OCI-LY3 (cell line): ENCODE data around the gene SLC6A11.
A peak's percentile ranks its signal among the peaks of the same experiment; 100 is the strongest.

ENCODE experiments used
- H2AFZ ChIP-seq: fragments of 200-600, 300-600 bp; shearing (Covaris generic); 2 replicates; pipeline ENCODE4 v1.6.0; 2014; ENCODE audit warnings: antibody characterized with exemption, low read depth, low read length
- H3K27ac ChIP-seq: fragments of 200-600, 300-600 bp; sonication (generic); 2 replicates; pipeline ENCODE4 v1.5.1; 2014; ENCODE audit warnings: mild to moderate bottlenecking, low read length, moderate library complexity, mixed read lengths
- H3K27me3 ChIP-seq: fragments of 200-600, 300-600 bp; sonication (generic); 2 replicates; pipeline ENCODE4 v1.6.1; 2014; ENCODE audit warnings: low read depth, low read length, mixed read lengths
- H3K36me3 ChIP-seq: fragments of 200-600, 300-600 bp; sonication (generic); replicated peaks from 2 replicates; pipeline ENCODE3; 2014; ENCODE audit warnings: low read depth, low read length, mixed read lengths
- H3K4me1 ChIP-seq: fragments of 300-600, 200-600 bp; sonication (generic); 2 replicates; pipeline ENCODE4 v1.6.1; 2014; ENCODE audit warnings: low read length, mixed read lengths
- H3K4me2 ChIP-seq: fragments of 200-600, 300-600 bp; sonication (generic); 2 replicates; pipeline ENCODE4 v1.6.1; 2014; ENCODE audit warnings: low read length, mixed read lengths
- H3K4me3 ChIP-seq: fragments of 300-600, 200-600 bp; sonication (generic); 2 replicates; pipeline ENCODE4 v1.5.1; 2014; ENCODE audit warnings: antibody characterized with exemption, mild to moderate bottlenecking, low read length, moderate library complexity
- H3K79me2 ChIP-seq: fragments of 300-600, 200-600 bp; shearing (Covaris generic); 2 replicates; pipeline ENCODE4 v1.6.1; 2014; ENCODE audit warnings: mild to moderate bottlenecking, low read length, mixed read lengths
- H3K9ac ChIP-seq: fragments of 300-600, 200-600 bp; shearing (Covaris generic); 2 replicates; pipeline ENCODE4 v1.6.0; 2014; ENCODE audit warnings: mild to moderate bottlenecking, low read length, moderate library complexity
- H3K9me3 ChIP-seq: fragments of 200-600, 300-600 bp; shearing (Covaris generic); 2 replicates; pipeline ENCODE4 v1.6.1; 2014; ENCODE audit warnings: low read length, mixed read lengths; ENCODE audit not compliant: insufficient read depth
- H4K20me1 ChIP-seq: fragments of 200-600, 300-600 bp; sonication (generic); 2 replicates; pipeline ENCODE4 v1.6.1; 2016; ENCODE audit warnings: low read length, mixed read lengths; ENCODE audit not compliant: insufficient read depth
- CTCF ChIP-seq: fragments of 200-600, 300-600 bp; sonication (generic); IDR thresholded peaks from 2 replicates; pipeline ENCODE4 v1.5.1; 2014; ENCODE audit warnings: antibody characterized with exemption, low read length, low read depth
- EZH2phosphoT487 ChIP-seq: fragments of 200-600 bp; shearing (Covaris generic); IDR thresholded peaks from 2 replicates; pipeline ENCODE4 v1.6.1; 2018; ENCODE audit warnings: antibody characterized with exemption, mixed run types, low read depth

Gene SLC6A11

DNA sequence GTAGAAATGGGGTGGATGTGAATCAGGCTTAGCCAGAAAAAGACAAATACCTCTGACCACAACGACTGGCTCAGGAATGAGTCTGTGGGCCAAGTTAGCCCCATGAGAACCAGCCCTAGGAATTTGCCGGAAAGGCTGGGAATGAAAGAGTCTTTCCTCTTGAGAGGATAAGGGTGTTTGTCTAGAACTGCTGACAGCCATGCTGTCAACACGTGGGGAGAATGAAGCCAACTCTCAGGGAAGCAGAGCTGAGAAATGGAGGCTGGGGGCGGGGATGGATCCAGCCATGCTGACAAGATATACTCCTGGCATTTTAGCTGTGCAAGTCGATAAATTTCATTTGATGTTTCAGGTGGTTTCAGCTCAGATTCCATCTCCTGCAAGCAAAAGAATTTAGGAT lies 165.9 kb downstream of the SLC6A11 start:
- Histone ChIP-seq H3K27ac (no peak overlapping the region), H2AFZ (no peak overlapping the region), H3K4me1 (no peaks in the 10 kb centered on the region), H3K36me3 (no peaks in the 10 kb centered on the region), H3K4me2 (no peak overlapping the region), H4K20me1 (no peaks in the 10 kb centered on the region), H3K79me2 (no peaks in the 10 kb centered on the region), H3K4me3 (no peak overlapping the region), H3K9me3 (no peaks in the 10 kb centered on the region), H3K27me3 (peaks cover 19% of the 10 kb centered on the region), H3K9ac (no peak overlapping the region)
- TF ChIP-seq CTCF, result no peak
- TF ChIP-seq EZH2phosphoT487, result no peak

GRCh38 chr3:10982782-10983181 lies 166.8 kb downstream of the SLC6A11 start:
- no peaks in the 10 kb centered on the region for H3K79me2 ChIP-seq
- no peak overlapping the region for H3K27ac ChIP-seq
- H3K9me3 ChIP-seq, result no peaks in the 10 kb centered on the region
- no peaks in the 10 kb centered on the region for H3K4me1 ChIP-seq
- TF ChIP-seq CTCF (no peak), EZH2phosphoT487 (no peak)
- H3K4me2 ChIP-seq, result no peak overlapping the region
- no peaks in the 10 kb centered on the region for H4K20me1 ChIP-seq
- no peak overlapping the region for H3K9ac ChIP-seq
- H3K27me3 ChIP-seq, result peaks cover 19% of the 10 kb centered on the region
- H3K36me3 ChIP-seq, result no peaks in the 10 kb centered on the region
- H2AFZ ChIP-seq, result no peak overlapping the region
- no peak overlapping the region for H3K4me3 ChIP-seq

DNA sequence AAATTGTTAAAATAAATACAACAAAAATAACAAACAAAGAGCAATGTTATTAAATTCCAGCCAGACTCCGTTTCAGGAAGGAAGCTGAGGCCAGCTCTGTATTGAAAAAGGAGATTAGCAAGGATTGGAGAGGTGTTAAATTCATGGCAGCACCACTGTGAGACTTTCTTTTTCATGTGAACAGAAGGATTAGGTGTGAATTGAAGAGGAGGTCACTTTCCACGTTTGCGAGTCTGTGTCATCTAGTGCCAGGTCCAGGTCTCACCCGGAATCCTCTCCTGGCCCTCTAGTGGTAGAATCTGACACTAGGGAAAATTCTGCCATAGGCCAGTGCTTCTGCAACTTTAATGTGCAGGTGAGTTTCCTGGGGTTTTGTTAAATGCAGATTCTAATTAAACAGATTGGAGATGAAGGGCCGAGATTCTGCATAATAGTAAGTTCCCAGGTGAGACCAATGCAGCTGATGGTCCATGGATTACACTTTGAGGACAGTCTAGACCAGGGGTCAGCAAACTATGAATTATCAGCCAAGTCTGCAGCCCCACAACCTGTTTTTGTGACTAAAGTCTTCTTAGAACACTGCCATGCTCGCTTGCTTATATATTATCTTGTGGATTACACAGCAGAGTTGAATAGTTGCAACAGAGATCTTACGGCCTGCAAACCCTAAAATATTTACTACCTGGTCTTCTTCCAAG lies 167.3 kb downstream of the SLC6A11 start:
- no peak overlapping the region for H3K9ac ChIP-seq
- H3K4me1 ChIP-seq, result no peaks in the 10 kb centered on the region
- TF ChIP-seq EZH2phosphoT487, result no peak
- TF ChIP-seq CTCF, result peak; percentile 65
- no peaks in the 10 kb centered on the region for H3K9me3 ChIP-seq
- no peaks in the 10 kb centered on the region for H3K36me3 ChIP-seq
- H3K4me2 ChIP-seq, result no peak overlapping the region
- no peaks in the 10 kb centered on the region for H4K20me1 ChIP-seq
- H2AFZ ChIP-seq, result no peak overlapping the region
- H3K27ac ChIP-seq, result no peak overlapping the region
- peaks cover 19% of the 10 kb centered on the region for H3K27me3 ChIP-seq
- H3K79me2 ChIP-seq, result no peaks in the 10 kb centered on the region
- H3K4me3 ChIP-seq, result no peak overlapping the region

GRCh38 chr3:10984371-10984896 lies 168.4 kb downstream of the SLC6A11 start:
- Histone ChIP-seq H3K9ac (no peak overlapping the region), H4K20me1 (no peaks in the 10 kb centered on the region), H3K79me2 (no peaks in the 10 kb centered on the region), H3K4me3 (no peak overlapping the region), H3K27me3 (peaks cover 19% of the 10 kb centered on the region), H3K36me3 (no peaks in the 10 kb centered on the region), H3K4me2 (no peak overlapping the region), H3K27ac (no peak overlapping the region), H2AFZ (no peak overlapping the region), H3K9me3 (no peaks in the 10 kb centered on the region), H3K4me1 (no peaks in the 10 kb centered on the region)
- TF ChIP-seq CTCF (no peak), EZH2phosphoT487 (no peak)
